BLaER1 treated with 17β-estradiol and CSF1 and Interleukin-3, amounts not matched to agents 10 nM and 100 nM (cell line): ENCODE measurements around the gene MAP2K7.
"Not testable (repeated sequence)": the region's sequence is repeated elsewhere in the genome, so short reads cannot be mapped to it uniquely, and the experiment has no call there.

Experiments used
- H3K27ac ChIP-seq, 11 experiments: shearing (Covaris generic); formaldehyde crosslinking; 2 replicates each; pipeline ENCODE4 v1.8.1; 2022
- H3K27me3 ChIP-seq, 11 experiments: shearing (Covaris generic); formaldehyde crosslinking; 2 replicates each; pipeline ENCODE4 v1.8.1; 2022
- H3K36me3 ChIP-seq, 11 experiments: shearing (Covaris generic); formaldehyde crosslinking; 2 replicates each; pipeline ENCODE4 v1.8.1; 2022
- H3K4me1 ChIP-seq, 10 experiments: shearing (Covaris generic); formaldehyde crosslinking; 2 replicates each; pipeline ENCODE4 v1.8.1; 2022
- H3K4me2 ChIP-seq, 11 experiments: shearing (Covaris generic); formaldehyde crosslinking; 2 replicates each; pipeline ENCODE4 v1.8.1; 2022
- H3K4me3 ChIP-seq, 10 experiments: shearing (Covaris generic); formaldehyde crosslinking; 2 replicates each; pipeline ENCODE4 v1.8.1; 2022
- H3K9ac ChIP-seq, 11 experiments: shearing (Covaris generic); formaldehyde crosslinking; 2 replicates each; pipeline ENCODE4 v1.8.1; 2022
- H3K9me3 ChIP-seq, 11 experiments: shearing (Covaris generic); formaldehyde crosslinking; replicated peaks in 1 of 11; 2 replicates each; pipeline ENCODE4 v1.8.1; 2022
- H4K20me1 ChIP-seq, 11 experiments: shearing (Covaris generic); formaldehyde crosslinking; 2 replicates each; pipeline ENCODE4 v1.8.1; 2022
- Cebpa-rat ChIP-seq, 11 experiments: shearing (Covaris generic); IDR thresholded peaks; 2 replicates each; pipeline ENCODE4 v1.8.1; 2022

The MAP2K7 gene

DNA sequence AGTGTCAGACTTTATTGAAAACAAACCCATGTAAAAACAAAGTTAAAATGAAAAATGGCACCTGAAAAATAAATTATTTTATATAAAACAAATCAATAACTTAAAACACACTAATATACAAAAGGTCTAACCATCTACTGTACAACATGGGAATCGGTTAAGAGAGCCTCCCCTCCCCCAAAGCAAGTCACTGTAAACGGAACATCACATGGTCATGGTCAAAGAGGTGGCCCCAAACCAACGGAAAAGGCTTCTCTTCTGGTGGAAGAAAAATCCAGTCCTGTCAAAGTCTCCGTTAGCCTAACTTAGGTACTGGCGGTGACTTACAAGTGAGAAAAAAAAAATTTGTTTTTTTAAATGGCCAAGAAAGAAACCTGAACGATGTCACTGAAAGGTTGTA lies 55.5 kb downstream of the MAP2K7 start:
- Histone ChIP-seq H3K9me3 (no peaks in the 10 kb centered on the region), H3K9ac (peak overlapping the region in 1 of 11 experiments; percentile 5; a peak in 1 of 22 replicates), H4K20me1 (peaks cover 0 to 61% (median 19%) of the 10 kb centered on the region in 11 experiments; a peak in 12 of 22 replicates), H3K36me3 (peaks cover 57 to 78% (median 66%) of the 10 kb centered on the region in 11 experiments), H3K4me3 (no peak overlapping the region), H3K27ac (0 out of 22 replicates have a peak overlapping the region, but pooled peaks of 1 of the 11 experiments have one; percentile 3), H3K27me3 (no peaks in the 10 kb centered on the region), H3K4me2 (peak overlapping the region in 4 of 11 experiments; percentile 3 to 47 (median 13); a peak in 3 of 22 replicates), H3K4me1 (peaks cover 0 to 26% (median 17%) of the 10 kb centered on the region in 10 experiments; a peak in 18 of 20 replicates)
- TF ChIP-seq Cebpa-rat (IDR thresholded peaks at IDR 0.05) = no peak

DNA sequence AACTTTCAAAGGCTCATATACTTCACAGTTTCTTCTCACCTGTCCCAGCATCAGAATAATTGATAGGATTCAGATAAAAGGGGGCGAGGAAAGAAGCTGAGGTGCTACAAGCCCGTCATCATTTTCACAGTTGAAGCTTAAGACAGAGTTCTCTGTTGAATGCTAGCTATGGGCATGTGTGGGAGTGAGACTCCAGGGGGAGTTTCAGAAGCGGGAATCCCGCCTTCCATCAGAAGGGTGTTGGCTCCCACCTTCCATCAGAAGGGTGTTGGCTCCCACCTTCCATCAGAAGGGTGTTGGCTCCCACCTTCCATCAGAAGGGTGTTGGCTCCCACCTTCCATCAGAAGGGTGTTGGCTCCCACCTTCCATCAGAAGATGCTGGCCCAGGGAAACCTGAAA lies 57.4 kb downstream of the MAP2K7 start:
- not testable (repeated sequence) for H3K9ac ChIP-seq, H3K4me3 ChIP-seq, H3K9me3 ChIP-seq, H3K4me2 ChIP-seq, H3K27ac ChIP-seq, H3K27me3 ChIP-seq
- Histone ChIP-seq H3K4me1 (peaks cover 0 to 24% (median 17%) of the 10 kb centered on the region in 10 experiments; a peak in 18 of 20 replicates), H4K20me1 (peaks cover 0 to 80% (median 29%) of the 10 kb centered on the region in 11 experiments; a peak in 13 of 22 replicates), H3K36me3 (peaks cover 75 to 93% (median 85%) of the 10 kb centered on the region in 11 experiments)

DNA sequence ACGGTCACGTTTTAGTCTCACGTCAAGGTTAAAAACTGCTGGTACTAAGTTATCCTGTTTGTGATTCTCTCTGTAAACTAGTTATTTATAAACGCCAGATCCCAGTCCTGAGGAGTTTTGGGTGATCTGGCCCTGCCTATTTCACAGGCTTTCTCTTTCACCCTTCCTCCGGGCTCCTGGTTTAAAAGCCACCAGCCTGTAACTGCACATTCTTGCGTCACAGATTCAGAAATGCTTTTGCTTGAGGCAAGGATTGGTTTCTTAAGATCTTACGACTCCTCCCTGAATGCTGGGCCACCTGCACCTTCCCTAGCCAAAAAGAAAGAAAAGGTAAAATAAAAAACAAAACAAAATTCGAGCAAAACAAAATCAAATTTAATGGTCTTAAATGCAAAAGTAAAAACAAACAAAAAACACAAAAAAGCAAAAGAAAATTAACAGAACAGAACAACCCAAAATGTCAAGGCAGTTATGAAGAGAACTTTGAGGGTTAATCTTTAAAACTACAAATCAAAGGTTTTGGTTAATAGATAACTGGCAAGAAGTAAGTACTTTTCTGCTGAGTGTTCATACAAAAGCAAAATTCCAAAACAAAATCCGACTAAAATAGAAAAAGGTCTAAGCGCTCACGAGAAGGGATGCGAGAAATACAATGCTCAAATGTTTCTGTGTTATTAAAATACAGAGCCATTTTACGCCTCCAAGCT lies 58.4 kb downstream of the MAP2K7 start:
- Histone ChIP-seq H3K9ac (no peak overlapping the region), H4K20me1 (peaks cover 0 to 89% (median 38%) of the 10 kb centered on the region in 11 experiments; a peak in 14 of 22 replicates), H3K9me3 (no peaks in the 10 kb centered on the region), H3K4me1 (peaks cover 0 to 24% (median 17%) of the 10 kb centered on the region in 10 experiments; a peak in 18 of 20 replicates), H3K4me3 (no peak overlapping the region), H3K4me2 (no peak overlapping the region), H3K36me3 (peaks cover 85 to 98% (median 92%) of the 10 kb centered on the region in 11 experiments), H3K27me3 (no peaks in the 10 kb centered on the region), H3K27ac (no peak overlapping the region; a peak in 1 of 22 replicates)
- peak in 2 of 11 experiments; percentile 27 to 64; a peak in 3 of 22 replicates for TF ChIP-seq Cebpa-rat (IDR thresholded peaks at IDR 0.05)

DNA sequence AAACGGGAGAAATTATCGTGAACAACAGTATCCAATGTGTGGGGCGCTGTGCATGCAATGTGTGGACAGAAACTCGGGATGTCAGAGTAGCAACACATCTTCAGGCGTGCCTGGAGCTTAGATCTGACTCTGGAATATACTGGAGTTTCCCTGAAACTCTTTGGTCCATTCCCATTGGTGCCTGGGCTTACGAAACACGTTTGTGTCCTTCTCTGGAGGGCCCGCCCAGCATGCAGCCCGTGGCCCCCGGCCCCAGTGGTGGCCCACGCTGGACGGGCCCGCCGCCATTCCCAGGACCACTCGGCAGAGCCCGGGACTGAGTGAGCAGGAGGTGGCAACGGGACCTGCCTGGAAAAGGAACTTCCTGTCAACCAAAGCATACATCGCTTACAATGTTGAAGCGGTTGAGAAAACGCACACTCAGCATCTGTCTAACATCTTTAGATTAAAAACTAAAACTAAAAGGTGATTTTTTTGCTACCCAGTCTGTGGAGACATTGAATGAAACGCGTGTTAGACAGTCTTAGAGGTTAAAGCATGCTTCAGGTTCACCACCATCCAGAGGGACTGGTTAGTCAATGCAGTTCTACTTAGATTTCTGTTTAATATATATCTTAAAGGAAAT lies 59.1 kb downstream of the MAP2K7 start:
- Histone ChIP-seq H3K4me2 (no peak overlapping the region), H3K27me3 (no peaks in the 10 kb centered on the region), H3K36me3 (peaks cover 90 to 99% (median 94%) of the 10 kb centered on the region in 11 experiments), H3K9me3 (no peaks in the 10 kb centered on the region), H4K20me1 (peaks cover 0 to 91% (median 36%) of the 10 kb centered on the region in 11 experiments; a peak in 14 of 22 replicates), H3K27ac (no peak overlapping the region), H3K4me3 (no peak overlapping the region), H3K4me1 (peaks cover 0 to 19% (median 11%) of the 10 kb centered on the region in 10 experiments; a peak in 16 of 20 replicates), H3K9ac (no peak overlapping the region)
- TF ChIP-seq Cebpa-rat (IDR thresholded peaks at IDR 0.05) = no peak

DNA sequence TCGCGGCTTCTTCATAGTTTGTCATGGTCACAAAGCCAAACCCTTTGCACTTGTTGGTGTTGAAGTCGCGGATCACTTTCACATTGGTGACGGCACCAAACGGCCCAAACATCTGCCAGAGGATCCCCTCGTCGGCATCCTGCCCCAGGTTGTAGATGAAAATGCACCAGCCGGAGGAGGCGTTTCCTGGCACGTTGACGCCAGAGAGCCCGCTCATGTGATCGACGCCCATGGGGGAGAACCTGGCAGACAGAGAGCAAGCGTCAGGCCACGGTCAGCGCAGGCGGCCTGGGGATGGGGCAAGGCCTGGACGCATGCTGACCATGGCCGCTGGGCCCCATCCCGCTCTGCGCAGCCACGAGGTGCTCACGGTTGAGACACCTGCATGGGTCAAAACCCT lies 59.9 kb downstream of the MAP2K7 start:
- H3K9ac ChIP-seq = no peak overlapping the region
- no peaks in the 10 kb centered on the region for H3K9me3 ChIP-seq
- no peak for TF ChIP-seq Cebpa-rat (IDR thresholded peaks at IDR 0.05)
- peaks cover 0 to 92% (median 36%) of the 10 kb centered on the region in 11 experiments; a peak in 16 of 22 replicates for H4K20me1 ChIP-seq
- H3K4me3 ChIP-seq = no peak overlapping the region
- H3K27ac ChIP-seq = no peak overlapping the region
- peaks cover 91 to 99% (median 94%) of the 10 kb centered on the region in 11 experiments for H3K36me3 ChIP-seq
- no peak overlapping the region for H3K4me2 ChIP-seq
- H3K4me1 ChIP-seq = peaks cover 0 to 13% (median 9%) of the 10 kb centered on the region in 10 experiments; a peak in 13 of 20 replicates
- no peaks in the 10 kb centered on the region for H3K27me3 ChIP-seq
